Activated CD8-positive, alpha-beta T cell treated with anti-CD3 and anti-CD28 coated beads for 36 hours (primary cell): Measurements from ENCODE around the gene GRID1. TPM values are rescaled to one million over a fixed set of nuclear protein-coding genes. Genes with fewer than 3 reads are reported as not detected.

Experiments used
- ATAC-seq: fragments of 200-7000 bp; cut with Tn5 transposase; one replicate; pipeline ENCODE4 v1.10.0; 2021; ENCODE audit warnings: mild to moderate bottlenecking, moderate library complexity
- CTCF ChIA-PET: fragments of 350-600 bp; sonication (Branson Sonifier 250); formaldehyde crosslinking; loops from one replicate; lab custom pipeline; 2021; ENCODE audit warnings: antibody characterized with exemption; lab: Charles Lee
- POLR2A ChIA-PET: fragments of 350-600 bp; sonication (Branson Sonifier 250); formaldehyde crosslinking; loops from one replicate; lab custom pipeline; 2021; ENCODE audit warnings: antibody characterized with exemption; lab: Charles Lee
- DNase-seq: peaks from one replicate; pipeline ENCODE4 v3.0.0-alpha.2; 2020
- H3K27ac Mint-ChIP-seq: one replicate; pipeline ENCODE4 v1.8.0; 2021; ENCODE audit warnings: mild to moderate bottlenecking, mixed read lengths
- H3K27me3 Mint-ChIP-seq: one replicate; pipeline ENCODE4 v1.8.0; 2021; ENCODE audit warnings: mixed read lengths
- H3K36me3 Mint-ChIP-seq: one replicate; pipeline ENCODE4 v1.8.0; 2021; ENCODE audit warnings: low read depth, mixed read lengths
- H3K4me1 Mint-ChIP-seq: one replicate; pipeline ENCODE4 v1.8.0; 2021; ENCODE audit warnings: low read depth, mixed read lengths
- H3K4me3 Mint-ChIP-seq: one replicate; pipeline ENCODE4 v1.8.0; 2021; ENCODE audit warnings: mild to moderate bottlenecking, moderate library complexity, mixed read lengths
- H3K9me3 Mint-ChIP-seq: one replicate; pipeline ENCODE4 v1.8.0; 2021; ENCODE audit warnings: mixed read lengths
- intact Hi-C: fragments of 100-400 bp; cut with micrococcal nuclease; formaldehyde crosslinking; loops from one replicate; pipeline ENCODE4 v1.10.0; 2022
- total RNA-seq, 2 experiments: library from RNA; stranded (reverse); gene quantifications; one replicate each; pipeline ENCODE4 v1.2.3, GENCODE V29; 2021
- TF ChIP-seq, protein P1 (sequence below): fragments of 200-600 bp; IDR thresholded peaks from one replicate; pipeline ENCODE4 v1.8.0; 2022; ENCODE audit warnings: antibody characterized with exemption, mild to moderate bottlenecking

The GRID1 gene
- total RNA-seq, 2 experiments from 2014 or later: not detected

DNA sequence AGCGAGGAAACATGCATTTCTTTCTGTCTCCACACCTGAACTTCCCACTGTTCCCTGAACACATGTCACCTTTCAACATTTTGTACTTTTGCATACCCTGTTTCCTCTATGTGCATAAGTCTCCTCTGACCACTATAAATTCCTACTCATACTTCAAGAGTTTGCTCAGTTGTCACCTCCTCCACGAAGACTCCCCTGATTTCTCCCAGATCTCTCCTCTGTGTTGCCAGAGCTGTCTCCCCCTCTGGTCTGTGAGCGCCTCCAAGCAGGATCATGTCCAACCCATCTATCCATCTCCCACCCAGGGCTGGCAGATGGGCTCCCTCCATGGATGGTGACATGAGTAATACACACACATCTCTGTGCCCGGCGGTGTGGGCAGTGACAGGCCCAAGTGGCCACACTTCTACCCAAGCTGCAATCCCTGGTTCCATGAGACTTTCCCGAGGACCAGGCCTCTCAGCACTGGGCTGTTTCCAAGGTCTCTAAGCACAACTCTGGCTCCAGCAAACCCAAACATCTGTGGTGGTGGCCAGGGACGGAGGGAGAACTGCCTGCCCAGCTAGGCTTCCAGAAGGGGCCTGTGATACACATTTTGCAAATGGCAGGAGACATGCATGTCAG lies 135.9 kb downstream of the GRID1 start:
- TF ChIP-seq, protein P1, sequence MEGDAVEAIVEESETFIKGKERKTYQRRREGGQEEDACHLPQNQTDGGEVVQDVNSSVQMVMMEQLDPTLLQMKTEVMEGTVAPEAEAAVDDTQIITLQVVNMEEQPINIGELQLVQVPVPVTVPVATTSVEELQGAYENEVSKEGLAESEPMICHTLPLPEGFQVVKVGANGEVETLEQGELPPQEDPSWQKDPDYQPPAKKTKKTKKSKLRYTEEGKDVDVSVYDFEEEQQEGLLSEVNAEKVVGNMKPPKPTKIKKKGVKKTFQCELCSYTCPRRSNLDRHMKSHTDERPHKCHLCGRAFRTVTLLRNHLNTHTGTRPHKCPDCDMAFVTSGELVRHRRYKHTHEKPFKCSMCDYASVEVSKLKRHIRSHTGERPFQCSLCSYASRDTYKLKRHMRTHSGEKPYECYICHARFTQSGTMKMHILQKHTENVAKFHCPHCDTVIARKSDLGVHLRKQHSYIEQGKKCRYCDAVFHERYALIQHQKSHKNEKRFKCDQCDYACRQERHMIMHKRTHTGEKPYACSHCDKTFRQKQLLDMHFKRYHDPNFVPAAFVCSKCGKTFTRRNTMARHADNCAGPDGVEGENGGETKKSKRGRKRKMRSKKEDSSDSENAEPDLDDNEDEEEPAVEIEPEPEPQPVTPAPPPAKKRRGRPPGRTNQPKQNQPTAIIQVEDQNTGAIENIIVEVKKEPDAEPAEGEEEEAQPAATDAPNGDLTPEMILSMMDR: no peak
- H3K4me3 Mint-ChIP-seq: no peak overlapping the region
- intact Hi-C loops: no loop called here
- no peak for ATAC-seq
- no peaks in the 10 kb centered on the region for H3K27me3 Mint-ChIP-seq
- CTCF ChIA-PET: no interaction called here
- POLR2A ChIA-PET: no interaction called here
- no peak for DNase-seq
- H3K36me3 Mint-ChIP-seq: no peaks in the 10 kb centered on the region
- H3K4me1 Mint-ChIP-seq: no peaks in the 10 kb centered on the region
- no peaks in the 10 kb centered on the region for H3K9me3 Mint-ChIP-seq
- H3K27ac Mint-ChIP-seq: no peak overlapping the region

DNA sequence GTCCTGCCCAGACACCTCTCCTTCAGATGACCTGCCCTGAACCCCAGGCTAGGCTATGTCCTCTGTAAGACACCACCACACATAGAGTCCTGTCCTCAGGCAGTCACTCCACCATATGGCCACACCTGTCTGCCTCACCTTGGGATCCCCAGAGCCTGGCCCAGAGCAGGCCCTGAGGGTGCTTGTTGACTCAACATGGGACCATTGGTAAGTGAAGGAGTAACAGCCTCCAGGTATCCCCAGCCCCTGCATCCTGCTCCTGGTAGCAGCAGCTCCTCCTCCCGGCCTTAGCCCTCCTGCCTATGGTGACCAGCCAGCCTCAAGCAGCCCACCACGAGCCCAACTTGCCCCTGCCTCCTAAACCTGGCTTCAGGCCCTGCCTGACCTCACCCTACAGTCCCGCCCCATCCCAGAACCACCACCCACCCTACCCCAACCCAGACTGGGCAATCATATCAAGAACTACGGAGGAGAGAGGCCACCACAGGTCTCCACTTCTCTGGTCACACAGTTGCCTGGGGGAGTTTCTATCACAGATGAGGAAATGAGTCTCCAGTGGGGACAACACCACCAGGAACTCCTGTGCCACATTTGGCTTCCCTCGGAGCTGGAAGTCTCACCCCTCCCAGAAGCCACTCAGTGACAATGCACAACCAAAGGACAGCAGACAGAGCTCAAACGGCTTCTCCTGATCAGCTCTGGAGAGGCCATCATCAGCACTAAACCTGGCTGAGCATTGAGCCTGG lies 136.6 kb downstream of the GRID1 start:
- Mint-ChIP-seq H3K4me3 (no peak overlapping the region), H3K36me3 (no peaks in the 10 kb centered on the region), H3K27ac (no peak overlapping the region), H3K27me3 (no peaks in the 10 kb centered on the region), H3K4me1 (no peaks in the 10 kb centered on the region), H3K9me3 (no peaks in the 10 kb centered on the region)
- DNase-seq (no peak), ATAC-seq (no peak)
- CTCF ChIA-PET: no interaction called here
- intact Hi-C loops: no loop called here
- TF ChIP-seq, protein P1: no peak
- POLR2A ChIA-PET: no interaction called here

DNA sequence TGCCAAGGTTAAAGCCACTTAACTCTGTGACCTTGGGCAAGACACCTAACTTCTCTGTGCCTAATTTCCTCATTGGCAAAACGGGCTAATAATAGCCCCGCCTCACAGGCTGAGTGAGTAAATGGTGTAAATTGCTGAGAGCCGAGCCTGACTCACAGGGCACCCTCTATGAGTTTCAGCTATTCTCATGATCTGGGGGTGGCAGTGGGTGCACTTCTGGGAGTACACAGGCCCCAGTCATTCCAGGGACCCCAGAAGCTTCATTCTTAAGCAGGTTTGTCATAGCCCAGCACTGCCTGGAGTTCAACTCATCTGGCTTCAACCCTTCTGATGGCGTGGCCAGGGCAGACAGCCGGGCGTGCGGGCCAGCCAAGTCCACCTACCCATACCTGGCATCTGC lies 137.2 kb downstream of the GRID1 start:
- ATAC-seq (no peak), DNase-seq (no peak)
- no peaks in the 10 kb centered on the region for H3K4me1 Mint-ChIP-seq
- H3K27ac Mint-ChIP-seq: no peak overlapping the region
- CTCF ChIA-PET: no interaction called here
- no peaks in the 10 kb centered on the region for H3K36me3 Mint-ChIP-seq
- no peaks in the 10 kb centered on the region for H3K27me3 Mint-ChIP-seq
- TF ChIP-seq, protein P1: no peak
- POLR2A ChIA-PET: no interaction called here
- H3K4me3 Mint-ChIP-seq: no peak overlapping the region
- H3K9me3 Mint-ChIP-seq: no peaks in the 10 kb centered on the region
- intact Hi-C loops: no loop called here

DNA sequence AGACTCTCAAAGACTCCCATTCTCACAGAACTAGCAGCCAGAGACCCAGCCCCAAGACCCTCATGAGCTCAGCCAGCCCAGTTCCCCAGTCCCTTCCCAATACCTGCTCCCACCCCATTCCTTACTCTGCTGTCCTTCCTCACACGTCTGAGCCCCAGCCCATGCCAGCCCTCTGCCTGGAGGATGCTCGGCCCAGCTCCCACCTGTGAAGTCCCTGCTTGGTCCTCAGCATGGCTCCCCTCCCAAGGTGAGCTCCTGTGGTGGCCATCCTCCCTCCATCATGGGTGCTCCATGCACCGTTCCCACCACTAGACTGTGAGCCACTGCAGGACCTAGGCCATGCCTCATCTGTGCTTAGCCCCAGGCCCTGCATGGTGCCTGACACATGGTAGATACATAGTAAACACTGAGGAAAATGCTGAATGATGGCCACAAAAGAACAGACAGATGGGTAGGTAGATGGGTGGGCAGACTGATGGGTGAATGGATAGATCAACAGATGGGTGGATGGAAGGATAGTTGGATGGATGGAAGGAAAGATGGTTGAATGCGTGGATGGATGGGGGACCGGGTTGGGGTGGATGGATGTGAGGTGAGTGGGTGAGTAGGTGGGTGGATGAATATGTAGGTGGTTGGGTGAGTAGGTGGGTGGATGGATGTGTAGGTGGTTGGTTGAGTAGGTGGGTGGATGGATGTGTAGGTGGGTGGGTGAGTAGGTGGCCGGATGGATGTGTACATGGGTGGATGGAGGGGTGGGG lies 138.9 kb downstream of the GRID1 start:
- ATAC-seq (no peak), DNase-seq (no peak)
- no peak overlapping the region for H3K27ac Mint-ChIP-seq
- no peaks in the 10 kb centered on the region for H3K4me1 Mint-ChIP-seq
- no peaks in the 10 kb centered on the region for H3K36me3 Mint-ChIP-seq
- no peak overlapping the region for H3K4me3 Mint-ChIP-seq
- intact Hi-C loops: no loop called here
- ChIA-PET CTCF (no interaction called here), POLR2A (no interaction called here)
- no peaks in the 10 kb centered on the region for H3K27me3 Mint-ChIP-seq
- TF ChIP-seq, protein P1: no peak
- no peaks in the 10 kb centered on the region for H3K9me3 Mint-ChIP-seq

DNA sequence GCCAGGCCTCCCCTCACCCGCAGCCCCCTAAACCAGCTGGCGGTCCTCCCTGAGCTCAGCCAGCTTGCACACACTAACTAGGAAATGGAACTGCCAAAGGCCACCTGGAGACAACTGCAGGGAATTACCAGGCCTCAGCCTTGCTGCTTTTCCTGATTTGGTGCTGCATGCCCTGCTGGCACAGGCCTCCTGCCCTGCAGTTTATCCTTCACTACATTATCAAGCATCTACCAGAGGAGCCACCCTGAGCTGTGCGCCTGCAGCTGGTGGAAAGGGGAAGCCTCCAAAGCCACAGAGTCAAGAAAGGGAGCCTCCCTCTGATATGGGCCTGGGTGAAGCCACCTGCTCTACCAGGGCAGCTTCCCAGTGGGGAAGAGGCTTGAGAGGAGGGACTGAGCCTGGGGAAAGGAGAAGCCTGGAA lies 139.8 kb downstream of the GRID1 start:
- DNase-seq (no peak), ATAC-seq (no peak)
- no peaks in the 10 kb centered on the region for H3K27me3 Mint-ChIP-seq
- TF ChIP-seq, protein P1: no peak
- POLR2A ChIA-PET: no interaction called here
- no peak overlapping the region for H3K27ac Mint-ChIP-seq
- H3K4me1 Mint-ChIP-seq: no peaks in the 10 kb centered on the region
- intact Hi-C loops: no loop called here
- H3K36me3 Mint-ChIP-seq: no peaks in the 10 kb centered on the region
- no peaks in the 10 kb centered on the region for H3K9me3 Mint-ChIP-seq
- no peak overlapping the region for H3K4me3 Mint-ChIP-seq
- CTCF ChIA-PET: no interaction called here
